Body of pancreas (tissue), 4 donors: ENCODE data around the gene HIVEP2. TPM values are rescaled to one million over a fixed set of nuclear protein-coding genes. Genes with fewer than 3 reads are reported as not detected.

Experiments
- ATAC-seq: fragments of 150-250 bp; one replicate; pipeline ENCODE4 v1.9.1; 2016
- DNase-seq, 4 donors: peaks; one replicate each; pipeline ENCODE4 v3.0.0-alpha.2; 2019
- H3K27ac ChIP-seq, 4 donors: fragments of 200-600 bp; sonication (generic); 1 replicate in 3 of 4; 2 replicates in 1 of 4; pipeline versions ENCODE4 v1.5.1 to v1.6.1; 2016 to 2019; ENCODE audit warnings: mild to moderate bottlenecking in 1 of 4, mixed read lengths in 1 of 4, moderate library complexity in 1 of 4
- H3K27me3 ChIP-seq, 2 donors: fragments of 200-600 bp; sonication (generic); one replicate each; pipeline ENCODE4 v1.6.0; 2016; ENCODE audit warnings: mild to moderate bottlenecking in 1 of 2
- H3K36me3 ChIP-seq, 2 donors: fragments of 200-600 bp; sonication (generic); replicated peaks in 1 of 2; 2 replicates each; pipeline ENCODE4 v1.5.1; 2016; ENCODE audit warnings: low read depth in 2 of 2; ENCODE audit not compliant: insufficient read depth in 1 of 2
- H3K4me1 ChIP-seq: fragments of 200-600 bp; sonication (generic); one replicate; pipeline ENCODE4 v1.6.0; 2016
- H3K4me3 ChIP-seq, 2 donors: fragments of 200-600 bp; sonication (generic); 1 replicate in 1 of 2; 2 replicates in 1 of 2; pipeline ENCODE4 v1.5.1; 2016 to 2019
- H3K9me3 ChIP-seq, 3 donors: fragments of 200-600 bp; sonication (generic); 1 replicate in 2 of 3; 2 replicates in 1 of 3; pipeline ENCODE4 v1.5.1; 2016
- CTCF ChIP-seq, 7 experiments: fragments of 450-650 bp in 4 of 7; fragments of 200-600 bp in 3 of 7; sonication (generic) in 3 of 7; IDR thresholded peaks; one replicate each; pipeline ENCODE4 v1.5.1; 2016 to 2019; ENCODE audit warnings: antibody characterized with exemption in 7 of 7
- POLR2A ChIP-seq, 3 donors: fragments of 450-650 bp; IDR thresholded peaks; one replicate each; pipeline ENCODE4 v1.6.1; 2016; ENCODE audit warnings: antibody characterized with exemption in 3 of 3, mild to moderate bottlenecking in 2 of 3
- WGBS, 2 donors: methylation state at CpG; one replicate each; pipeline ENCODE4 v1.1.5; 2017; 5-methylcytosine and 5-hydroxymethylcytosine counted together
- intact Hi-C: fragments of 100-400 bp; cut with DNase I; formaldehyde crosslinking; loops from one replicate; pipeline ENCODE4 v1.15.1; 2023
- total RNA-seq, 2 donors: library from RNA; depleted of rRNA; stranded (reverse); fragments of >200 nt; gene quantifications; one replicate each; pipeline ENCODE4 v1.1.0, GENCODE V29; 2016

The HIVEP2 gene
- total RNA-seq, 2 donors from 2014 or later: 11.2 to 16.5 TPM

- intact Hi-C loops: no loop called here
- H3K9me3 ChIP-seq: no peaks in the 10 kb centered on the region
- H3K27ac ChIP-seq: no peak overlapping the region
- no peaks in the 10 kb centered on the region for H3K27me3 ChIP-seq
- DNase-seq: no peak
- H3K4me3 ChIP-seq: no peak overlapping the region
- no peak for ATAC-seq
- H3K4me1 ChIP-seq: peaks cover 26% of the 10 kb centered on the region
- no peaks in the 10 kb centered on the region for H3K36me3 ChIP-seq
- 86 to 92% methylated on average over 3 of the region's 3 CpGs for WGBS, 2 donors
- TF ChIP-seq CTCF (IDR thresholded peaks at IDR 0.05) (no peak), POLR2A (IDR thresholded peaks at IDR 0.05) (no peak)
These were observed 110.1 kb downstream of the HIVEP2 start for GRCh38 chr6:142834853-142835252.

- Histone ChIP-seq H3K27me3 (no peaks in the 10 kb centered on the region), H3K9me3 (no peaks in the 10 kb centered on the region), H3K27ac (no peak overlapping the region), H3K36me3 (no peaks in the 10 kb centered on the region), H3K4me3 (no peak overlapping the region), H3K4me1 (peaks cover 15% of the 10 kb centered on the region)
- DNase-seq (no peak), ATAC-seq (no peak)
- TF ChIP-seq POLR2A (IDR thresholded peaks at IDR 0.05): no peak
- no peak for TF ChIP-seq CTCF (IDR thresholded peaks at IDR 0.05)
- 20 to 28% methylated on average over 2 of the region's 2 CpGs for WGBS, 2 donors
- intact Hi-C loops: no loop called here
These were observed 111.2 kb downstream of the HIVEP2 start for GRCh38 chr6:142833798-142834197.

GRCh38 chr6:142833054-142833453 is 111.9 kb downstream of the HIVEP2 start:
- Histone ChIP-seq H3K36me3 (no peaks in the 10 kb centered on the region), H3K4me3 (no peak overlapping the region), H3K9me3 (no peaks in the 10 kb centered on the region), H3K27me3 (no peaks in the 10 kb centered on the region), H3K27ac (no peak overlapping the region), H3K4me1 (peaks cover 11% of the 10 kb centered on the region)
- no peak for ATAC-seq
- TF ChIP-seq CTCF (IDR thresholded peaks at IDR 0.05) (no peak), POLR2A (IDR thresholded peaks at IDR 0.05) (no peak)
- intact Hi-C loops: no loop called here
- 50 to 72% methylated on average over 1 of the region's 1 CpG for WGBS, 2 donors
- no peak for DNase-seq

- H3K36me3 ChIP-seq: no peaks in the 10 kb centered on the region
These were observed 114.2 kb downstream of the HIVEP2 start for GRCh38 chr6:142830807-142831206.

More at GRCh38 chr6:142830807-142831206, 114.2 kb downstream of the HIVEP2 start:
- TF ChIP-seq CTCF (IDR thresholded peaks at IDR 0.05): no peak
- no peak for TF ChIP-seq POLR2A (IDR thresholded peaks at IDR 0.05)
- 92 to 95% methylated on average over 6 of the region's 6 CpGs for WGBS, 2 donors
- ATAC-seq: no peak
- Histone ChIP-seq H3K4me1 (peaks cover 11% of the 10 kb centered on the region), H3K4me3 (no peak overlapping the region), H3K27me3 (no peaks in the 10 kb centered on the region), H3K27ac (no peak overlapping the region), H3K9me3 (no peaks in the 10 kb centered on the region)
- no peak for DNase-seq
- intact Hi-C loops: no loop called here
